GM12878 (cell line): Measurements from ENCODE around the gene KLHL1. TPM values are rescaled to one million over a fixed set of nuclear protein-coding genes. Genes with fewer than 3 reads are reported as not detected.

ENCODE experiments used
- ATAC-seq: fragments of 200-7000 bp; cut with Tn5 transposase; 3 replicates; pipeline ENCODE4 v1.9.1; 2020; ENCODE audit warnings: mild to moderate bottlenecking, moderate library complexity
- BruUV-seq: library from RNA; stranded (reverse); fragments of 400-500 nt; replicated peaks from 2 replicates; lab custom pipeline; 2021; lab: Mats Ljungman, UMichigan
- CTCF ChIA-PET: fragments of 300-600 bp; sonication (Branson Sonifier 250); formaldehyde crosslinking; extraction: SDS; loops from one replicate; lab custom pipeline; 2021; ENCODE audit warnings: inconsistent platforms; lab: Yijun Ruan, JAX
- POLR2A ChIA-PET: fragments of 350-600 bp; formaldehyde crosslinking; extraction: SDS; loops from one replicate; lab custom pipeline; 2021; ENCODE audit warnings: inconsistent platforms; lab: Charles Lee
- RAD21 ChIA-PET: fragments of 300-600 bp; sonication (Branson Sonifier 250); formaldehyde crosslinking; loops from one replicate; lab custom pipeline; 2023; ENCODE audit warnings: antibody characterized with exemption; ENCODE audit not compliant: unreplicated experiment; lab: Charles Lee
- SMC1A ChIA-PET: fragments of 300-600 bp; sonication (Branson Sonifier 250); formaldehyde crosslinking; loops from one replicate; lab custom pipeline; 2023; ENCODE audit not compliant: unreplicated experiment, uncharacterized antibody; lab: Charles Lee
- DNase-seq: peaks from one replicate; pipeline ENCODE4 v3.0.0-alpha.2; 2011; ENCODE audit warnings: low read depth, low spot score
- FAIRE-seq: peaks from 3 replicates; lab custom pipeline; 2011; peaks lifted over from hg19 to GRCh38; lab: Jason Lieb, UNC
- H2AFZ ChIP-seq: 2 replicates; pipeline ENCODE4 v1.6.0; 2011; ENCODE audit warnings: low read depth, low read length, control low read depth; ENCODE audit not compliant: control insufficient read depth
- H3K27ac ChIP-seq: 2 replicates; pipeline ENCODE4 v1.5.1; 2011; ENCODE audit warnings: control low read depth; ENCODE audit not compliant: control insufficient read depth, insufficient read depth
- H3K27me3 ChIP-seq, 2 experiments: replicated peaks in 1 of 2; 2 replicates each; pipeline versions ENCODE4 v1.6.0 to v1.6.1; 2011; ENCODE audit warnings: low read length in 1 of 2; ENCODE audit not compliant: control insufficient read depth in 2 of 2, insufficient read depth in 2 of 2
- H3K36me3 ChIP-seq, 2 experiments: 2 replicates each; pipeline ENCODE4 v1.5.1; 2011; ENCODE audit warnings: low read length in 1 of 2; ENCODE audit not compliant: control insufficient read depth in 2 of 2, insufficient read depth in 2 of 2
- H3K4me1 ChIP-seq: 2 replicates; pipeline ENCODE4 v1.6.1; 2011; ENCODE audit warnings: mild to moderate bottlenecking, low read length, moderate library complexity, mixed read lengths; ENCODE audit not compliant: control insufficient read depth, insufficient read depth
- H3K4me2 ChIP-seq: 2 replicates; pipeline ENCODE4 v1.6.0; 2011; ENCODE audit warnings: control low read depth; ENCODE audit not compliant: control insufficient read depth, insufficient read depth
- H3K4me3 ChIP-seq: fragments of 200-600 bp; sonication (generic); 2 replicates; pipeline ENCODE4 v1.5.1; 2016
- H3K79me2 ChIP-seq: 2 replicates; pipeline ENCODE4 v1.6.0; 2011; ENCODE audit warnings: low read length; ENCODE audit not compliant: control insufficient read depth, insufficient read depth
- H3K9ac ChIP-seq: 2 replicates; pipeline ENCODE4 v1.8.0; 2011; ENCODE audit warnings: low read length, control low read depth, mixed read lengths; ENCODE audit not compliant: control insufficient read depth, insufficient read depth
- H3K9me3 ChIP-seq: replicated peaks from 3 replicates; pipeline ENCODE4 v1.5.1; 2011; ENCODE audit warnings: mild to moderate bottlenecking, low read length; ENCODE audit not compliant: control insufficient read depth, insufficient read depth
- H4K20me1 ChIP-seq: 2 replicates; pipeline ENCODE4 v1.6.0; 2011; ENCODE audit not compliant: control insufficient read depth, insufficient read depth
- BHLHE40 ChIP-seq, 2 experiments: fragments of 450-650 bp in 1 of 2; IDR thresholded peaks; 2 replicates each; pipeline ENCODE4 v1.6.1; 2011 to 2017; ENCODE audit warnings: low read depth in 2 of 2, borderline replicate concordance in 1 of 2, improper control_type of control experiment in 1 of 2, low read length in 1 of 2, mild to moderate bottlenecking in 1 of 2
- EZH2 ChIP-seq: IDR thresholded peaks from 2 replicates; pipeline ENCODE4 v1.6.1; 2012; ENCODE audit warnings: low read depth, mild to moderate bottlenecking, control low read depth, inconsistent platforms, low read length, borderline replicate concordance; ENCODE audit not compliant: control insufficient read depth
- NFYA ChIP-seq: IDR thresholded peaks from 2 replicates; pipeline ENCODE4 v1.6.1; 2011; ENCODE audit warnings: low read depth, mild to moderate bottlenecking, low read length, improper control_type of control experiment, borderline replicate concordance
- SUZ12 ChIP-seq: fragments of 200-600 bp; sonication (generic); IDR thresholded peaks from one replicate; pipeline ENCODE4 v1.6.1; 2018; ENCODE audit warnings: antibody characterized with exemption, mild to moderate bottlenecking; ENCODE audit not compliant: unreplicated experiment
- WGBS: methylation state at CpG from one replicate; pipeline ENCODE4 v1.1.6; 2016; ENCODE audit warnings: low lambda C conversion rate; ENCODE audit not compliant: insufficient replicate concordance, insufficient coverage; ENCODE audit errors: missing lambda C conversion rate; 5-methylcytosine and 5-hydroxymethylcytosine counted together
- in situ Hi-C: fragments of 300-500 bp; cut with MboI; formaldehyde crosslinking; loops from 9 replicates; pipeline ENCODE4 v1.14.3; 2018; ENCODE audit warnings: mixed read lengths
- intact Hi-C: fragments of 100-400 bp; cut with micrococcal nuclease; formaldehyde crosslinking; loops from one replicate; pipeline ENCODE4 v1.14.2; 2022; ENCODE audit not compliant: unreplicated experiment
- polyA plus RNA-seq, 11 experiments: library from polyadenylated mRNA; depleted of rRNA in 4 of 11; unstranded in 6 of 11; stranded (reverse) in 5 of 11; fragments of >200 nt; fragmentation: Nextera tagmentation in 4 of 11; fragmentation: Illumina TruSeq in 1 of 11; extraction: Ambion mirVana in 4 of 11; extraction: Trizol in 1 of 11; gene quantifications; 1 replicate in 1 of 11; 2 replicates in 10 of 11; pipeline versions ENCODE4 v1.2.1 to v1.2.3, GENCODE V29; 2011 to 2016; ENCODE audit warnings: inconsistent platforms in 2 of 11, missing spikeins in 2 of 11, low read depth in 1 of 11
- total RNA-seq, 4 experiments: library from RNA; depleted of rRNA in 3 of 4; stranded (reverse); fragments of >200 nt in 3 of 4; fragmentation: Illumina TruSeq in 1 of 4; extraction: Trizol in 1 of 4; gene quantifications; 2 replicates each; pipeline versions ENCODE4 v1.2.1 to v1.2.3, GENCODE V29; 2013 to 2021
- TF ChIP-seq, protein P1 (sequence below): fragments of 450-650 bp; IDR thresholded peaks from 2 replicates; pipeline ENCODE4 v1.6.1; 2017; ENCODE audit warnings: low read depth, mild to moderate bottlenecking, moderate library complexity

Gene KLHL1
- total and polyA plus RNA-seq, 10 of the 15 experiments (the other 5 are each of a cell fraction or from before 2014, with no cell fraction given), result 0.02 to 0.13 (median 0.05) TPM; not detected in 2

DNA sequence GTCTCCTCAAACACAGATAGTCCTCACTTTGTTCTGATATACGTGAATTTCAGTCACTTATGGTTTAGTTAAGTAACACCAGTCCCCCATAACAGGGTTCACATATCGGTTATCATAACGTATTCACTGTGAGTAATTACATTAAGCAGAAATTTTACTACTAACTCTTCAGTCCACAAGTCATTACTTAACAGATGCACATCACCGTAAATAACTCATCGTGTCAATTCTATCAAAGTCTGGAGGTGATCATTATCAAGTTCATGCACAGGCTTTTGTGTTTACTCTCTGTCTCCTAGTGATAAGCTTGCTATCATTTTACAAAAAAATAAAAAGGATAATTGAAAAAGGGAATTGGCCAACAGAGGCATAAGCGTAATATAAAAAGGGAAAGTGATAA lies 288.1 kb downstream of the KLHL1 start:
- H3K79me2 ChIP-seq, result no peaks in the 10 kb centered on the region
- no TSS peak for BruUV-seq
- SMC1A ChIA-PET, result no interaction called here
- 37% methylated on average over 6 of the region's 6 CpGs for WGBS
- no peak overlapping the region for H2AFZ ChIP-seq
- TF ChIP-seq NFYA, result no peak
- TF ChIP-seq BHLHE40 (IDR thresholded peaks at IDR 0.05; ENCODE audit: borderline replicate concordance in 1 of 2, low read depth in 2 of 2, low read length in 1 of 2), result no peak
- TF ChIP-seq EZH2, result no peak
- no peak for TF ChIP-seq SUZ12
- TF ChIP-seq, protein P1, sequence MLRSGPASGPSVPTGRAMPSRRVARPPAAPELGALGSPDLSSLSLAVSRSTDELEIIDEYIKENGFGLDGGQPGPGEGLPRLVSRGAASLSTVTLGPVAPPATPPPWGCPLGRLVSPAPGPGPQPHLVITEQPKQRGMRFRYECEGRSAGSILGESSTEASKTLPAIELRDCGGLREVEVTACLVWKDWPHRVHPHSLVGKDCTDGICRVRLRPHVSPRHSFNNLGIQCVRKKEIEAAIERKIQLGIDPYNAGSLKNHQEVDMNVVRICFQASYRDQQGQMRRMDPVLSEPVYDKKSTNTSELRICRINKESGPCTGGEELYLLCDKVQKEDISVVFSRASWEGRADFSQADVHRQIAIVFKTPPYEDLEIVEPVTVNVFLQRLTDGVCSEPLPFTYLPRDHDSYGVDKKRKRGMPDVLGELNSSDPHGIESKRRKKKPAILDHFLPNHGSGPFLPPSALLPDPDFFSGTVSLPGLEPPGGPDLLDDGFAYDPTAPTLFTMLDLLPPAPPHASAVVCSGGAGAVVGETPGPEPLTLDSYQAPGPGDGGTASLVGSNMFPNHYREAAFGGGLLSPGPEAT, result no peak
- no peak overlapping the region for H3K4me3 ChIP-seq
- in situ Hi-C loops (no loop called here), intact Hi-C loops (no loop called here)
- H3K9me3 ChIP-seq, result no peaks in the 10 kb centered on the region
- H4K20me1 ChIP-seq, result no peaks in the 10 kb centered on the region
- H3K27me3 ChIP-seq, result no peaks in the 10 kb centered on the region
- H3K4me1 ChIP-seq, result no peaks in the 10 kb centered on the region
- RAD21 ChIA-PET, result no interaction called here
- no peak for FAIRE-seq
- H3K27ac ChIP-seq, result no peak overlapping the region
- no peak overlapping the region for H3K9ac ChIP-seq
- POLR2A ChIA-PET, result no interaction called here
- no peaks in the 10 kb centered on the region for H3K36me3 ChIP-seq
- ATAC-seq, result no peak
- no peak overlapping the region for H3K4me2 ChIP-seq
- DNase-seq, result no peak
- CTCF ChIA-PET, result no interaction called here
